Astrocyte (in vitro differentiated cells and primary cell): ENCODE results near the gene RAB6B. TPM values are rescaled to one million over a fixed set of nuclear protein-coding genes. Genes with fewer than 3 reads are reported as not detected.
A peak's percentile ranks its signal among the peaks of the same experiment; 100 is the strongest.

Experiments
- DNase-seq: peaks from one replicate; pipeline ENCODE4 v3.0.0-alpha.2; 2010; ENCODE audit warnings: low read depth
- FAIRE-seq: peaks from 2 replicates; lab custom pipeline; 2011; peaks lifted over from hg19 to GRCh38; lab: Jason Lieb, UNC
- H2AFZ ChIP-seq: 2 replicates; pipeline ENCODE4 v1.6.0; 2012; ENCODE audit warnings: low read depth, low read length, inconsistent platforms
- H3K27ac ChIP-seq: 2 replicates; pipeline ENCODE4 v1.5.1; 2011; ENCODE audit warnings: low read depth, low read length, inconsistent platforms
- H3K27me3 ChIP-seq: 2 replicates; pipeline ENCODE4 v1.6.0; 2011; ENCODE audit warnings: low read length, inconsistent platforms; ENCODE audit not compliant: insufficient read depth
- H3K36me3 ChIP-seq: 2 replicates; pipeline ENCODE4 v1.5.1; 2011; ENCODE audit warnings: low read length, inconsistent platforms; ENCODE audit not compliant: insufficient read depth
- H3K4me1 ChIP-seq: 2 replicates; pipeline ENCODE4 v1.5.1; 2011; ENCODE audit warnings: low read length, inconsistent platforms; ENCODE audit not compliant: insufficient read depth
- H3K4me2 ChIP-seq: 2 replicates; pipeline ENCODE4 v1.6.0; 2012; ENCODE audit warnings: low read length, inconsistent platforms
- H3K4me3 ChIP-seq: 2 replicates; pipeline ENCODE4 v1.5.1; 2011; ENCODE audit warnings: low read depth, mild to moderate bottlenecking, low read length, inconsistent platforms; ENCODE audit not compliant: insufficient read depth
- H3K79me2 ChIP-seq: 2 replicates; pipeline ENCODE4 v1.6.0; 2012; ENCODE audit warnings: mild to moderate bottlenecking, low read length, inconsistent platforms; ENCODE audit not compliant: insufficient read depth
- H3K9ac ChIP-seq: 2 replicates; pipeline ENCODE4 v1.6.0; 2012; ENCODE audit warnings: mild to moderate bottlenecking, low read length, inconsistent platforms
- H3K9me3 ChIP-seq: 2 replicates; pipeline ENCODE4 v1.5.1; 2012; ENCODE audit warnings: low read depth, mild to moderate bottlenecking, low read length, inconsistent platforms; ENCODE audit not compliant: insufficient read depth
- H4K20me1 ChIP-seq: 2 replicates; pipeline ENCODE4 v1.6.0; 2012; ENCODE audit warnings: low read length, inconsistent platforms; ENCODE audit not compliant: insufficient read depth
- H3K27ac Mint-ChIP-seq: one replicate; pipeline ENCODE4 v1.8.0; 2021; ENCODE audit warnings: mild to moderate bottlenecking, mixed read lengths; ENCODE audit not compliant: unreplicated experiment
- H3K27me3 Mint-ChIP-seq: one replicate; pipeline ENCODE4 v1.8.0; 2021; ENCODE audit warnings: low read depth, mixed read lengths; ENCODE audit not compliant: unreplicated experiment
- H3K36me3 Mint-ChIP-seq: one replicate; pipeline ENCODE4 v1.8.0; 2021; ENCODE audit warnings: low read depth, mixed read lengths; ENCODE audit not compliant: unreplicated experiment
- H3K4me1 Mint-ChIP-seq: one replicate; pipeline ENCODE4 v1.8.0; 2021; ENCODE audit warnings: low read depth, mixed read lengths; ENCODE audit not compliant: unreplicated experiment
- H3K4me3 Mint-ChIP-seq: one replicate; pipeline ENCODE4 v1.8.0; 2021; ENCODE audit warnings: mild to moderate bottlenecking, moderate library complexity, mixed read lengths; ENCODE audit not compliant: unreplicated experiment
- H3K9me3 Mint-ChIP-seq: one replicate; pipeline ENCODE4 v1.8.0; 2021; ENCODE audit warnings: mild to moderate bottlenecking, mixed read lengths; ENCODE audit not compliant: unreplicated experiment
- EZH2 ChIP-seq: IDR thresholded peaks from 2 replicates; pipeline ENCODE4 v1.6.1; 2012; ENCODE audit warnings: mild to moderate bottlenecking, low read length, inconsistent platforms; ENCODE audit not compliant: insufficient read depth
- total RNA-seq: library from RNA; stranded (reverse); gene quantifications from 2 replicates; pipeline ENCODE4 v1.2.1, GENCODE V29; 2021
- TF ChIP-seq, protein P1 (sequence below): IDR thresholded peaks from 2 replicates; pipeline ENCODE4 v1.5.1; 2011; ENCODE audit warnings: low read depth, mild to moderate bottlenecking, inconsistent platforms, low read length, moderate library complexity; ENCODE audit not compliant: insufficient read depth

The RAB6B gene
- total RNA-seq, 1 donor from 2014 or later: 61.8 TPM

- Histone ChIP-seq H3K79me2 (no peaks in the 10 kb centered on the region), H3K4me2 (no peak overlapping the region), H3K4me1 (peaks cover 5% of the 10 kb centered on the region), H3K9ac (no peak overlapping the region), H3K36me3 (no peaks in the 10 kb centered on the region), H4K20me1 (no peaks in the 10 kb centered on the region), H3K4me3 (no peak overlapping the region), H3K9me3 (no peaks in the 10 kb centered on the region), H3K27me3 (no peaks in the 10 kb centered on the region), H3K27ac (no peak overlapping the region), H2AFZ (no peak overlapping the region)
- Mint-ChIP-seq H3K27me3 (no peaks in the 10 kb centered on the region), H3K4me3 (no peak overlapping the region), H3K27ac (no peak overlapping the region), H3K4me1 (peaks cover 8% of the 10 kb centered on the region), H3K36me3 (peaks cover 21% of the 10 kb centered on the region), H3K9me3 (no peaks in the 10 kb centered on the region)
- no peak for TF ChIP-seq EZH2
- TF ChIP-seq, protein P1, sequence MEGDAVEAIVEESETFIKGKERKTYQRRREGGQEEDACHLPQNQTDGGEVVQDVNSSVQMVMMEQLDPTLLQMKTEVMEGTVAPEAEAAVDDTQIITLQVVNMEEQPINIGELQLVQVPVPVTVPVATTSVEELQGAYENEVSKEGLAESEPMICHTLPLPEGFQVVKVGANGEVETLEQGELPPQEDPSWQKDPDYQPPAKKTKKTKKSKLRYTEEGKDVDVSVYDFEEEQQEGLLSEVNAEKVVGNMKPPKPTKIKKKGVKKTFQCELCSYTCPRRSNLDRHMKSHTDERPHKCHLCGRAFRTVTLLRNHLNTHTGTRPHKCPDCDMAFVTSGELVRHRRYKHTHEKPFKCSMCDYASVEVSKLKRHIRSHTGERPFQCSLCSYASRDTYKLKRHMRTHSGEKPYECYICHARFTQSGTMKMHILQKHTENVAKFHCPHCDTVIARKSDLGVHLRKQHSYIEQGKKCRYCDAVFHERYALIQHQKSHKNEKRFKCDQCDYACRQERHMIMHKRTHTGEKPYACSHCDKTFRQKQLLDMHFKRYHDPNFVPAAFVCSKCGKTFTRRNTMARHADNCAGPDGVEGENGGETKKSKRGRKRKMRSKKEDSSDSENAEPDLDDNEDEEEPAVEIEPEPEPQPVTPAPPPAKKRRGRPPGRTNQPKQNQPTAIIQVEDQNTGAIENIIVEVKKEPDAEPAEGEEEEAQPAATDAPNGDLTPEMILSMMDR: no peak
- peak; percentile 3 for DNase-seq
- no peak for FAIRE-seq
Observed at GRCh38 chr3:133856316-133856715, 39.4 kb downstream of the RAB6B start.

DNA sequence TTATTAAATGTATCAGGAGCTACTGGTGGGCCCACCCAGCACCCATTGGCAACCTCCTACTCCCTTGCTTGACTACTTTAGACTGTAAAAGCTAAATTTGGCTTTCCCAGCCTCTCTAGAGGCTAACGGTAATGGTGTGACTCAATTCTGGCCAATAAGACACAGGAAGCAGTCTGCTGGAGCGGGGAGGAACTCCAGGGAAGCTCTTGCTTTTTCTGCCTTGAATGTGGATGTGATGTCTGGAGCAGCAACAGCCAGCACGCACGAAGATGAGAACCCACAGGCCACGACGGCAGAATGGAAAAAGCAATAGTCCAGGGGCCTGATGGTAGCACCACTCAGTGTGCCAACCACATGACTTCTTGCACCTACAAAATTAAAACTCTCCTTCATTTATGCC, 39.9 kb downstream of the RAB6B start:
- no peak for FAIRE-seq
- no peaks in the 10 kb centered on the region for H3K36me3 ChIP-seq
- no peak for TF ChIP-seq EZH2
- TF ChIP-seq, protein P1: no peak
- Mint-ChIP-seq H3K27me3 (no peaks in the 10 kb centered on the region), H3K9me3 (no peaks in the 10 kb centered on the region), H3K36me3 (peaks cover 19% of the 10 kb centered on the region), H3K4me1 (peaks cover 8% of the 10 kb centered on the region), H3K27ac (no peak overlapping the region), H3K4me3 (no peak overlapping the region)
- H3K4me2 ChIP-seq: no peak overlapping the region
- no peak overlapping the region for H3K4me3 ChIP-seq
- no peak overlapping the region for H3K27ac ChIP-seq
- peaks cover 5% of the 10 kb centered on the region for H3K4me1 ChIP-seq
- H3K9me3 ChIP-seq: no peaks in the 10 kb centered on the region
- DNase-seq: no peak
- H2AFZ ChIP-seq: peak overlapping the region; percentile 46
- H3K9ac ChIP-seq: no peak overlapping the region
- H3K27me3 ChIP-seq: no peaks in the 10 kb centered on the region
- no peaks in the 10 kb centered on the region for H3K79me2 ChIP-seq
- no peaks in the 10 kb centered on the region for H4K20me1 ChIP-seq

DNA sequence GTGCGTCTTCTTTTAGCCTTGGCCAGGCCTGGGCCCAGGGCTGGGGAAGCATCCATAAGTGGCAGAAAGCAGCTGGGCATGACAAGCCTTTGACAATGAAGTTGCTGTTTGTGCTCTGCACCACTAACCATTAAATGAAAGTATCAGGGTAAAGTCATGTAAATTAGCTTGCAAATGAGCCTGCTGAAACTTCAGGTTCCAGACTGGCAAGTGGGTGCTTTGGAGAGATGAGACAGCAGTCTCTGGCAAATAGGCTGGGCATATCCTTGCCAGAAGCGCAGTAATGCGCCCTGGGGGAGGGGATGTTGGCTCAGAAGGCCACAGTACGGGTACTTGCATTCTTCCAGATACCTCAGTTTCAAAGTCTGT, 40.7 kb downstream of the RAB6B start:
- Mint-ChIP-seq H3K4me1 (peaks cover 8% of the 10 kb centered on the region), H3K27me3 (no peaks in the 10 kb centered on the region), H3K27ac (no peak overlapping the region), H3K4me3 (no peak overlapping the region), H3K9me3 (no peaks in the 10 kb centered on the region), H3K36me3 (peaks cover 19% of the 10 kb centered on the region)
- no peaks in the 10 kb centered on the region for H3K9me3 ChIP-seq
- H3K27me3 ChIP-seq: no peaks in the 10 kb centered on the region
- H3K79me2 ChIP-seq: no peaks in the 10 kb centered on the region
- no peak overlapping the region for H2AFZ ChIP-seq
- H4K20me1 ChIP-seq: no peaks in the 10 kb centered on the region
- H3K9ac ChIP-seq: no peak overlapping the region
- H3K36me3 ChIP-seq: no peaks in the 10 kb centered on the region
- H3K4me1 ChIP-seq: peaks cover 5% of the 10 kb centered on the region
- no peak overlapping the region for H3K4me3 ChIP-seq
- TF ChIP-seq, protein P1: no peak
- no peak for TF ChIP-seq EZH2
- FAIRE-seq (no peak), DNase-seq (no peak)
- no peak overlapping the region for H3K4me2 ChIP-seq
- no peak overlapping the region for H3K27ac ChIP-seq
